Keratinocyte (primary cell): ENCODE measurements around the gene STRAP. TPM values are rescaled to one million over a fixed set of nuclear protein-coding genes. Genes with fewer than 3 reads are reported as not detected.
A peak's percentile ranks its signal among the peaks of the same experiment; 100 is the strongest.

Experiments
- DNase-seq: peaks from one replicate; pipeline ENCODE4 v3.0.0-alpha.2; 2011; ENCODE audit warnings: low read depth, missing footprints, low spot score
- FAIRE-seq: peaks from 2 replicates; lab custom pipeline; 2011; peaks lifted over from hg19 to GRCh38; lab: Jason Lieb, UNC
- H2AFZ ChIP-seq: 2 replicates; pipeline ENCODE4 v1.6.0; 2012; ENCODE audit warnings: low read length, control low read depth, inconsistent platforms; ENCODE audit not compliant: control insufficient read depth
- H3K27ac ChIP-seq: 2 replicates; pipeline ENCODE4 v1.5.1; 2011; ENCODE audit warnings: low read length; ENCODE audit not compliant: control insufficient read depth, insufficient read depth
- H3K27me3 ChIP-seq: 3 replicates; pipeline ENCODE4 v1.6.0; 2011; ENCODE audit warnings: low read length; ENCODE audit not compliant: control insufficient read depth, insufficient read depth; ENCODE audit errors: extremely low read depth
- H3K36me3 ChIP-seq, 2 experiments: 2 replicates in 1 of 2; 3 replicates in 1 of 2; pipeline ENCODE4 v1.5.1; 2011; ENCODE audit warnings: low read length in 2 of 2, mild to moderate bottlenecking in 1 of 2; ENCODE audit not compliant: control insufficient read depth in 2 of 2, insufficient read depth in 2 of 2; ENCODE audit errors: extremely low read depth in 1 of 2
- H3K4me1 ChIP-seq: 3 replicates; pipeline ENCODE4 v1.5.1; 2011; ENCODE audit warnings: low read length; ENCODE audit not compliant: control insufficient read depth, insufficient read depth; ENCODE audit errors: extremely low read depth
- H3K4me2 ChIP-seq: 3 replicates; pipeline ENCODE4 v1.6.0; 2011; ENCODE audit warnings: low read depth, low read length; ENCODE audit not compliant: control insufficient read depth, insufficient read depth; ENCODE audit errors: extremely low read depth
- H3K4me3 ChIP-seq, 3 experiments: fragments of 200-600 bp in 1 of 3; sonication (generic) in 1 of 3; 2 replicates in 2 of 3; 3 replicates in 1 of 3; pipeline ENCODE4 v1.5.1; 2011 to 2016; ENCODE audit warnings: low read length in 3 of 3, mild to moderate bottlenecking in 3 of 3, control low read depth in 2 of 3, inconsistent platforms in 1 of 3, low read depth in 1 of 3, mixed read lengths in 1 of 3, mixed run types in 1 of 3, moderate library complexity in 1 of 3; ENCODE audit not compliant: control insufficient read depth in 2 of 3, insufficient read depth in 2 of 3; ENCODE audit errors: extremely low read depth in 1 of 3
- H3K79me2 ChIP-seq: 2 replicates; pipeline ENCODE4 v1.6.0; 2012; ENCODE audit warnings: low read length; ENCODE audit not compliant: control insufficient read depth, insufficient read depth
- H3K9ac ChIP-seq: 3 replicates; pipeline ENCODE4 v1.6.0; 2011; ENCODE audit warnings: low read length; ENCODE audit not compliant: control insufficient read depth, insufficient read depth; ENCODE audit errors: extremely low read depth
- H3K9me1 ChIP-seq: 3 replicates; pipeline ENCODE4 v1.6.0; 2011; ENCODE audit warnings: low read length; ENCODE audit not compliant: control insufficient read depth, insufficient read depth; ENCODE audit errors: extremely low read depth
- H3K9me3 ChIP-seq: 2 replicates; pipeline ENCODE4 v1.5.1; 2012; ENCODE audit warnings: low read depth, low read length; ENCODE audit not compliant: control insufficient read depth
- H4K20me1 ChIP-seq: 3 replicates; pipeline ENCODE4 v1.6.0; 2011; ENCODE audit warnings: low read length; ENCODE audit not compliant: control insufficient read depth, insufficient read depth; ENCODE audit errors: extremely low read depth
- CTCF ChIP-seq, 3 experiments: IDR thresholded peaks in 1 of 3; conservative IDR thresholded peaks in 1 of 3; optimal IDR thresholded peaks in 1 of 3; 2 replicates in 2 of 3; 3 replicates in 1 of 3; pipeline versions ENCODE3 to v1.5.1; 2011; ENCODE audit warnings: low read length in 3 of 3, mild to moderate bottlenecking in 3 of 3, moderate library complexity in 2 of 3, control low read depth in 1 of 3, inconsistent platforms in 1 of 3; ENCODE audit not compliant: insufficient read depth in 2 of 3; ENCODE audit errors: extremely low read depth in 1 of 3
- EZH2 ChIP-seq: IDR thresholded peaks from one replicate; pipeline ENCODE4 v1.6.1; 2012; ENCODE audit warnings: inconsistent platforms, mild to moderate bottlenecking, low read length, moderate library complexity
- dilution Hi-C: fragments of 300-500 bp; cut with MboI; formaldehyde crosslinking; loops from one replicate; pipeline ENCODE4 v1.7.0; 2020; ENCODE audit warnings: low sequenced_read_pairs; ENCODE audit not compliant: extremely low pct_ligation_motif_present
- polyA plus RNA-seq, 5 experiments: library from polyadenylated mRNA; depleted of rRNA in 3 of 5; stranded (reverse) in 3 of 5; stranded (forward) in 1 of 5; unstranded in 1 of 5; fragments of >200 nt; gene quantifications; 1 replicate in 1 of 5; 2 replicates in 3 of 5; 3 replicates in 1 of 5; pipeline versions ENCODE4 v1.2.1 to v1.2.3, GENCODE V29; 2011 to 2012; ENCODE audit warnings: missing spikeins in 2 of 5, low read depth in 1 of 5, low replicate concordance in 1 of 5

The STRAP gene
- polyA plus RNA-seq, 1 donor (not counting 4 experiments of a cell fraction or from before 2014, with no cell fraction given) = 210 TPM

GRCh38 chr12:15883536-15883935 lies 1.3 kb downstream of the STRAP start:
- Histone ChIP-seq H3K4me2 (peak overlapping the region; percentile 92), H3K36me3 (peaks cover 9 to 12% of the 10 kb centered on the region in 2 experiments), H3K4me3 (peak overlapping the region; percentile 86 to 93 (median 90)), H3K9me1 (no peaks in the 10 kb centered on the region), H3K27me3 (no peaks in the 10 kb centered on the region), H2AFZ (no peak overlapping the region), H3K27ac (peak overlapping the region; percentile 86), H3K9ac (peak overlapping the region; percentile 91), H3K9me3 (no peaks in the 10 kb centered on the region), H3K79me2 (peaks cover 63% of the 10 kb centered on the region), H4K20me1 (peaks cover 7% of the 10 kb centered on the region), H3K4me1 (peaks cover 10% of the 10 kb centered on the region)
- FAIRE-seq (no peak), DNase-seq (no peak)
- no peak for TF ChIP-seq CTCF (optimal IDR thresholded peaks at IDR 0.05 in 1 of 3, IDR thresholded peaks at IDR 0.05 in 1 of 3, conservative IDR thresholded peaks at IDR 0.05 in 1 of 3; ENCODE audit: extremely low read depth in 1 of 3, insufficient read depth in 2 of 3, low read length in 3 of 3)
- TF ChIP-seq EZH2 = no peak
- dilution Hi-C loops = no loop called here

DNA sequence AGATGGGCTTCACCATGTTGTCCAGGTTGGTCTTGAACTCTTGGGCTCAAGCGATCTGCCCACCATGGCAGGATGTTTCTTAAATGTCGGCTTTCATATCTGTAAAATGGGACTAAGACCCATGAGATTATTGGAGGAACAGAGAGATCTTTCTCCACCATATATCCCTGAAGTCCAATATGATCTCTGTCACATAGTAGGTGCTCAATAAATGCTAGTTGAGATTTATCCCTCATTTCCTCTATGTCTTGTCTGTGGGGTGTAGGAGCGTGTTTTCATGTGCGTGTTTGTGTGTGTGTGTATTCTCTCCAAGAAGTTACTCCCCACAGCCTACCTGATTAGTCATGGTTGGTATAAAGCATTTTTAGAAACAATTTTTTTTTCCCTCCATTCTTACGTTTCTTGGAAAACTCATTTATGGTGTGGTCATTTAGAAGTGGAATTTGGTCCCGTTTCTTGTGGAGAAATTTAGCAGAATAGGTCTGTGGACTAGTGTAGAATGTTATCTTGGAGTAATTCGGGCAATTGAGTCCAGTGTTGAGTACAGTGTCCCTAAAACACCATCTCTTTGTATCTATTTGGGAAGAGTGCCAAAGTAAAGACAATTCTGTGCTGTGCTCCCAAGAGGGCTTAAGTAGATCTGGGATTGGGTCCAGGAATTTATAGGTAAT lies 4.3 kb downstream of the STRAP start:
- H3K27ac ChIP-seq = no peak overlapping the region
- DNase-seq = no peak
- TF ChIP-seq EZH2 = no peak
- no peak for TF ChIP-seq CTCF (optimal IDR thresholded peaks at IDR 0.05 in 1 of 3, IDR thresholded peaks at IDR 0.05 in 1 of 3, conservative IDR thresholded peaks at IDR 0.05 in 1 of 3; ENCODE audit: extremely low read depth in 1 of 3, insufficient read depth in 2 of 3, low read length in 3 of 3)
- H3K4me1 ChIP-seq = peaks cover 10% of the 10 kb centered on the region
- peaks cover 12% of the 10 kb centered on the region in 2 experiments for H3K36me3 ChIP-seq
- H4K20me1 ChIP-seq = peaks cover 7% of the 10 kb centered on the region
- peaks cover 79% of the 10 kb centered on the region for H3K79me2 ChIP-seq
- dilution Hi-C loops = no loop called here
- no peak overlapping the region for H3K4me2 ChIP-seq
- no peaks in the 10 kb centered on the region for H3K27me3 ChIP-seq
- H2AFZ ChIP-seq = no peak overlapping the region
- no peak overlapping the region for H3K4me3 ChIP-seq
- no peaks in the 10 kb centered on the region for H3K9me3 ChIP-seq
- no peak overlapping the region for H3K9ac ChIP-seq
- no peaks in the 10 kb centered on the region for H3K9me1 ChIP-seq
- no peak for FAIRE-seq
